Activated T-cell treated with anti-CD3 and anti-CD28 coated beads for 24 hours (primary cell): Measurements from ENCODE around the gene UGT1A6.

Experiments
- DNase-seq: peaks from one replicate; pipeline ENCODE4 v3.0.0-alpha.2; 2020; ENCODE audit warnings: low read depth

The UGT1A6 gene

DNA sequence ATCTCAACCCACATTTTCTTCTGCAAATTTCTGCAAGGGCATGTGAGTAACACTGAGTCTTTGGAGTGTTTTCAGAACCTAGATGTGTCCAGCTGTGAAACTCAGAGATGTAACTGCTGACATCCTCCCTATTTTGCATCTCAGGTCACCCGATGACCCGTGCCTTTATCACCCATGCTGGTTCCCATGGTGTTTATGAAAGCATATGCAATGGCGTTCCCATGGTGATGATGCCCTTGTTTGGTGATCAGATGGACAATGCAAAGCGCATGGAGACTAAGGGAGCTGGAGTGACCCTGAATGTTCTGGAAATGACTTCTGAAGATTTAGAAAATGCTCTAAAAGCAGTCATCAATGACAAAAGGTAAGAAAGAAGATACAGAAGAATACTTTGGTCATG, 75.4 kb downstream of the UGT1A6 start:
- no peak for DNase-seq

DNA sequence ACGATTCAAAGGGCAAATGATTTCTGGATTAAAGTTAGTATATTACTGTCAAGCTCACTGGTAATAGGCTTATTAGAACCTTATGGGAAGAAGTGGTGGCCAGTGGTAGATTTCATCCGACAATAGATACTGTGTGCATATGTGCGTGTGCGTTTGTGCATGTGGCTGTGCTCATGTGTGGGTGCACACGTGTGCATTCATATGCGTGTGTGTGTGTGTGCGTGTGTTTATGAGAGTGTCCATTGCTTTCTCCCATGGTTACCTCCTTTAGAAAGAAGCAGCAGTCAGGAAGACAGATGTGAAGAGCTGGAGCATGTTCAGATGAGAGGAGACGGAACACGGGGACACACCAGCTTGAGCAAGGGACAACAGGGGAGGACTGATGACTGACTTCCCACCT, 76.6 kb downstream of the UGT1A6 start:
- DNase-seq = no peak

DNA sequence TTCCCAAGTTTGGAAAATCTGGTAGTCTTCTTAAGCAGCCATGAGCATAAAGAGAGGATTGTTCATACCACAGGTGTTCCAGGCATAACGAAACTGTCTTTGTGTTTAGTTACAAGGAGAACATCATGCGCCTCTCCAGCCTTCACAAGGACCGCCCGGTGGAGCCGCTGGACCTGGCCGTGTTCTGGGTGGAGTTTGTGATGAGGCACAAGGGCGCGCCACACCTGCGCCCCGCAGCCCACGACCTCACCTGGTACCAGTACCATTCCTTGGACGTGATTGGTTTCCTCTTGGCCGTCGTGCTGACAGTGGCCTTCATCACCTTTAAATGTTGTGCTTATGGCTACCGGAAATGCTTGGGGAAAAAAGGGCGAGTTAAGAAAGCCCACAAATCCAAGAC, 79.5 kb downstream of the UGT1A6 start:
- DNase-seq = no peak

DNA sequence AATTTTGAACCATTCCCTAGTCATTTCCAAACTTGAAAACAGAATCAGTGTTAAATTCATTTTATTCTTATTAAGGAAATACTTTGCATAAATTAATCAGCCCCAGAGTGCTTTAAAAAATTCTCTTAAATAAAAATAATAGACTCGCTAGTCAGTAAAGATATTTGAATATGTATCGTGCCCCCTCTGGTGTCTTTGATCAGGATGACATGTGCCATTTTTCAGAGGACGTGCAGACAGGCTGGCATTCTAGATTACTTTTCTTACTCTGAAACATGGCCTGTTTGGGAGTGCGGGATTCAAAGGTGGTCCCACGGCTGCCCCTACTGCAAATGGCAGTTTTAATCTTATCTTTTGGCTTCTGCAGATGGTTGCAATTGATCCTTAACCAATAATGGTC, 79.9 kb downstream of the UGT1A6 start:
- no peak for DNase-seq

DNA sequence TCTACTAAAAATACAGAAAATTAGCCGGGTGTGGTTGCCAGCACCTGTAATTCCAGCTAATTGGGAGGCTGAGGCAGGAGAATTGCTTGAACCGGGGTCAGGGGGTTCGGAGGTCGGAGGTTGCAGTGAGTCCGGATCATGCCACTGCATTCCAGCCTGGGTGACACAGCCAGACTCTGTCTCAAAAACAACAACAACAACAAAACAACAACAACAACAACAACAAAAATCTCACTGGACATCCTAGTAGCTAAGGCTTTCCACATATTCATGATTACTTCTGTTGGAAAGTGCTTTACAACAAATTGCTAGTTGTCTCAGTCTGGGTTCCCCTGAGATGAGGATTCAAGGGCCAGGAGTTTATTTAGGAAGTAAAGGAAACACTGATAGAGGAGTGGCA, 81.2 kb downstream of the UGT1A6 start:
- no peak for DNase-seq

DNA sequence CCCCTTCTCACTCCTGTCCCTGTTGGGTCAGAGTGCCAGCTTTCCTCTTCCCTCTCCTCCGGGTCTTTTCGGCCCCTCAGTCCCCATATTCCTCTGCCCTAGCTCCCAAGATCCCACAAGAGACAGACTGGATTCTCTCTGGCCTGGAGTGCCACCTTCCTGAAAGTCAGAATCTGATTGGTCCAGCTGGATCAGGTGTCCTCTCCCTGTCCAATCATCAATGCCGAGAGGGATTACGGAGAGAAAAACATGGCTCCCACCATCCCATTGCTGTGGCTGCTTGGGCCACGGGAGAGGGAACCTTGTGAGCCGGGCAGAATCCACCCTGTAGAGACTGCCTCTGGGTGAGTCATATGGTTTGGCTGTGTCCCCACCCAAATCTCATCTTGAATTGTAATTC, 82.7 kb downstream of the UGT1A6 start:
- DNase-seq = no peak

DNA sequence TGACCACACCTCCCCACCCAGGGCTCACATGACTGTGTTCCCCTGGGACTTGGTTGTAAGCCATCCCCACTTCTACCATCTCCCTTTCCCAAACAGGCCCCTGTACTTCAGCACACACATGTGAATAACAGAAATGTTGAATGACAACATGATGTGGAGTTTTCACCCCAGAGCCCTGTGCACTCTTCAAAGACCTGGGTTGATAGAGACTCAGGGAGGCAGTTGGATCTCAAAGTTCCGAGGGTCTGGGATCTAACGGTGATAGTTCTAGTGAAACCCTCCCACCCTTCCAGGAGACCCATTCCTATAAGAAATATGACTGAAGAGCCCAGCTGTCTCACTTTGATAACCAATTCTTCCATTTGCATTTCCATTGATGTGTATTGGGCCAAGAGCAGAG, 85.3 kb downstream of the UGT1A6 start, which contains the start of gene MROH2A:
MROH2A (plus strand) TSS at position 301 of the 400 bp plus-strand sequence. CDS start 1,029 bp downstream, outside the sequence.
- no peak for DNase-seq

DNA sequence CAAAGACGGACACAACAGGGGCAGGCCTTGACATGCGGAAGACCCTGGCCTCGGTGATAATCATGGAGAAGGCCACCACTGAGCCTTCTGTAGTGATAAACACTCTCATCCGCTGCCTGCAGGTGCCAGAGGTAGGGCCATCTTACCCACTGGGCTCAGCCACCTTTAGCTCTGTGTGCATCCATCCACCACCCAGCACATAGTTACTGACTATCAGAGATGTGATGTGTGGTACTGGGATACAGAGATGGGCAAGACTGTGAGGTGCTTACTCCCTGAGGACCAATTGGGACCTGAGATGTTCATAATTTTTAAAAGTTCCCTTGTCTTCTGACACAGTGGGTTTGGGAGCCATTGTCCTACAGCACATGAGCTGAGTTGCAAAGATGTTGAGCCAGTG, 87.0 kb downstream of the UGT1A6 start:
- no peak for DNase-seq

DNA sequence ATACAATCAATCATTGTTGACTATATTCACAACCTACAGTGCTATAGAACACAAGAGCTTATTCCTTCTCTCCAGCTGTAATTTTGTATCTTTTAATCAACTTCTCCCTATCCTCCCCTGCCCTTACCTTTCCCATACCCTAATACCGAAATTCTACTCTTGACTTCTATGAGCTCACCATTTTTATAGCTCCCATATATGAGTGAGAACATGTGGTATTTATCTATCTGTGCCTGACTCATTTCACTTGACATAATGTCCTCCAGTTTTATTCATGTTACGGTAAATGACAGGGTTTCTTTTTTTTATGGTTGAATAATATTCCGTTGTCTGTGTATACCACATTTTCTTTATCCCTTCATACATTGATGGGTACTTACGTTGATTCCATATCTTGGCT, 88.1 kb downstream of the UGT1A6 start:
- DNase-seq = no peak

DNA sequence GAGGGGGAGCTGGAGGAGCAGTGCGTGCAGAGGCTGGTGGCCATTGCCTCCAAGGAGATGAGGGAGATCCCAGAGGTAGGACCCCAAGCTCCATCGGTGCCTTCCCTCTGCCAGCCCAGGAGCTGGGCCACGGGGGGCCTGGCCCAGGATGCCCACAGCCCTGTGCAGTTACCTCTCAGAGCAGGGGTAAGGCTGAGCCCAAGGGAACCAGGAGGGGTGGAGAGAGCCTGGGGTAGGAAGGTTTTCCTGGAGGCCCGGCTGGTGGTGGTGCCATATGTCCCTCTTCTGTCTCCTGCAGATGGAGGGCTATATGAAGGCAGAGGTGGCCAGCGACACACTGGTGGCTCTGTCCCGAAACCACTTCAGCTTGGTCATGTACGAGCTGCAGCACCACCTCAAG, 96.9 kb downstream of the UGT1A6 start:
- no peak for DNase-seq

DNA sequence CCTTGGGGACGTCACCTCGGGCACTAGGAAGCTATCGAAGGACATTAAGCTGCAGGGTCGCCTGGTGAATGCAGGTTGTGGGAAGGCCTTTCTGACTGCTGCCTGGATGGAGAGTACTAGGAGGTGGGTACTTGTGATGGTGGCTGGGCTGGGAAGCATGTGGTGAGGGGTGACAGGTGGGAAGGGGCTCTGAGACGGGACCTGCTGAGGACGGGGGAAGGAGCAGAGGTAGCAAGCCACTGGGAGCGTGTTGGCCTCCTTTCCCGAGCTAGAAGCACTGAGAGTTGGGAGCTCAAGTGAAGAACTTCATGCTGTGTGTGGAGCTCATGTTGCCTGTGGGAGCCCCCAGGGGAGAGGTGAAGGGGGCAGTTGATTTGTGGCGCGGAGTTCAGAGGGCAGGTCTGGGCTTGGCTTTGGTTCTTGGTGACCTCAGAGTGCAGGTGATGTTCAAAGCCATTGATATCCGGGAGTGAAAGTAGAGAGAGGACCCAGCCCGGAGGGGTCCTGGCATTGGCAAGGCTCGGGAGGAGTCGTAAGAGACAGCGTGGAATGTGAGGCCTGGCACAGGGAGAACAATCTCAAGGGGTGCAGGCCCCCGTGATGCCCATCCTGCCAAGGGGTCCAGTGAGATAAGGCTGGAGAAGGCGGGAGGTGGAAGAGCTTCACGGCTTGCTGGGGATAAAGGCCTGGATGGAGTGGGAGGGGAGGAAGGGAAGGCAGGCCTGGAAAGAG, 98.6 kb downstream of the UGT1A6 start:
- no peak for DNase-seq

DNA sequence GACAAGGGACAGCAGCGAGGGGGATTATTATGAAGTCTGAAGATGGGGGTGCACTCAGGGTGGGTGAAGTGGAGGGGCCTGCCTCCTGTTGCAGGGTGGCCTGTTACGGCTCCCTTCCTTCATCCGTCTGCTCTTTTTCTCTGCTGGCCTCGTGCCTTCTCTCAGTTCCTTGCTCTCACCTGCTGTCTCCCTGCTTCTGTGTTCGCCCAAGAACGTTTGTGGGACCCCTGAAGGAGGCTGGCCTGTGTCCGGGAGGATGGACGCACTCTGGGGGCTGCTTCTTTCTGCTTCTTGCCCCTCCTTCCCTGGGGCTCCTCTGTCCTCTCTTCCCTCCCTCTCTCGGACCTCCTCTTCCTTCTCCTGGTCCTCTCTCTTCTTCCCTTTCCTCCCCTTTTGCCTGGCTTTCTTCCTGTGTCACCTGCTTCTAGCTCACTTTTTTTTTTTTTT, 99.2 kb downstream of the UGT1A6 start:
- no peak for DNase-seq

DNA sequence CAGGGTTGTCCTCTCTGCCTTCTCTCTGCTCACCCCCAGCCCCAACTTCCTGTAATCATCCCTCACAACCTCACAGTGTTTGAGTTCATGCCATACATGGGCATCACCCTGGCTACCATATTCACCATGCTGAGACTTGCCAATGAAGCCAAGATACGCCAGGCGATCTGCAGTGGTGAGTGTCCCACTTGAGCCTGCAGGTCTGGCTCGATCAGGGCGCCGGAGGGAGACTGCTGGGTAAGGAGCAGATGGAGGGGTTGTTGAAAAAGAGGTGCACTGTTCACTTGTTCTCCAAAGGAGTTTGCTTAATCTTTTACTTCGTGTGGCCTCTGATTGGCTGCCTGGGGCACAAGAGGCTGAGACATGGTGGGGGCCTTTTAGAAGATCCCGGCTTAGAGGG, 100.0 kb downstream of the UGT1A6 start:
- DNase-seq = no peak

DNA sequence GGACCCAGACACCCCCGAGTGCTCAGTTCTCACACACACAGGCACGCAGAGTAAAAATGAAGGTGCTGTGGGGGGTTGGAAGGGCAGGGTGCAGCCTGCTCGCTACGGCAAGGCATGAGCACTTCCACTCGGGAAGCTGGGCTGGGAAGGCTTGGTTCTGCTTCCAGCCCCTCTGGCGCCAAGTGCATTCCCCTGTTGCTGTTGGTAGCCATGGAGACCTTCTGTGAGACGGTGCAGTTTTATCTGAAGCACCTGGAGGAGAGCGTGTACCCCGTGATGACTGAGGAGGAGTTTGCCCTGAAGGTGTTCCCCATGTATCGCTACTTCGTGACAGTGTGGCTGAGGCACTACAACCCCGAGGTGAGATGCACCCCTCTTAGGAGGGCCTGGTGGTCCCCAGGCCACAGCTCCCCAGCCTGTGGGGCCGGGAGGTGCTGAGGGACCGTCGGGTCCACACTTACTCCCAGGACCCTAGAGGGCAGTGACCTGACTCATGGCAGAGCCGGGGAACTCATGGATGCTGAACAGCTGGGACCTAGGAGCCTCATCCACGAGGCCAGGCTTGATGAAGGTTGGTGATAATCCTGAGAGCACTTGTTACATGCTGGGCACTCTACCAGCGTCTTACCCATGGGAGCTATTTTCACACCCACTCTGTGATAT, 100.9 kb downstream of the UGT1A6 start:
- DNase-seq = no peak

DNA sequence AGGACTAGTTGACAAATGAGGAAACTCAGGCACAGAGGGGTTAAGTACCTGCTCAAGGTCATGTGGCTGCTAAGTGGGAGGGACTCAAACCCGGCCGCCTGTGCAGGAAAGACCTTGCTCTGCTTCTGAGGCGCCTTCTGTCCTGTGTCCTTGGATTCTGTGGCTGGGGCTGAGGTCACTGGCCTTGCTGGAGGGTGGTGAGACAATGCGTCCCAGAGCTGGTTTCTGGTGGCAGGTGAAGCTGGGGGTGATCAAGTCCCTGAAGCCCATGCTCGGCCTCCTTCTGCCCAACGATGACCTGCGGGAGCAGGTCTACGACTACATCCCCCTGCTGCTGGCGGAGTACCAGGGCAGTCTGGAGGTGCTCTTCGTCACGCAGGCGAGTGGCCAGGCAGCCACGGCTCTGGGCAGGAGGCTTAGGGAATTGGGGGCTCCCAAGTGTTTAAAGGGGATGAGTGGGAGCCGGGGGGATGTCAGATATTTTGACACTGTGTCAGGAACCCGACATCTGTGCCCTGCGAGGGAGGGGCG, 101.5 kb downstream of the UGT1A6 start:
- DNase-seq = no peak

DNA sequence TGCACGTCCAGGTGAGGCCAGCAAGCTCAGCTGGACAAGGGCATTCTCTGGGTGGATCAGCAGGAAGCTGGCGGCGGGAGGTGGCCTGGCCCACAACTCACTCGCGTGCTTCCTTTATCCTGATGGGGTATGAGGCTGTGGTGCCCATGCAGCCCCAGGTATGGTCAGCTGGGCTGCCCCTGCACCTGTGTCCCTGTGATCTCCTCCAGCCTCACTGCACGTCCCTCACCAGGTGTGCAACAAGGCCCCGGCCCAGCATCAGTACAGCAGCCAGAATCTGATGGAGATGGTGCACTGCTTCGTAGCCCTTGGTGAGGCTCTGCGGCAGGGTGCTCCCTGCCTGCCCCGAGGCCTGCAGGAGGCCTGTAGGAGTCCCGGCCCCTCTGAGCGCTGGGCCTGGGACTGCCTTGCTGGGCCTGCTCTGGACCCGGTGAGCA, 103.1 kb downstream of the UGT1A6 start:
- DNase-seq = no peak

DNA sequence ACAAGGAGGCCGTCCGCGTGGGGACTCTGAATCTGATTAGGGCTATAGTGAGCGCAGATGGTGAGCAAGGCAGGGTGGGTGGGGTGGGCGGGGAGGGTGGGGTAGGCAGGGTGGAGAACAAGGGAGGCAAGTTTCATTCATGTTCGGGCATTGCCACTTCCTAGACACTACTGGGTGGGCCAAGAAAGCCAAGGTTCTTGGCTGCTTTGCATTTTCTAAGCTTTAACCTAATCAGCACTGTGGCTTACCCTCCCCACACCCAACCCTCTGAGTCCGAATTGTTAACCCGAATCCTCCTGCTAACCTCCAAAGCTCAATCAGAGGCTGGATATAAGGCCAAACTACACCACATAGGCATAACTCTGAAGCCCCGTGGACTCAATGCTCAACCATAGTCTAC, 103.6 kb downstream of the UGT1A6 start:
- DNase-seq = no peak

DNA sequence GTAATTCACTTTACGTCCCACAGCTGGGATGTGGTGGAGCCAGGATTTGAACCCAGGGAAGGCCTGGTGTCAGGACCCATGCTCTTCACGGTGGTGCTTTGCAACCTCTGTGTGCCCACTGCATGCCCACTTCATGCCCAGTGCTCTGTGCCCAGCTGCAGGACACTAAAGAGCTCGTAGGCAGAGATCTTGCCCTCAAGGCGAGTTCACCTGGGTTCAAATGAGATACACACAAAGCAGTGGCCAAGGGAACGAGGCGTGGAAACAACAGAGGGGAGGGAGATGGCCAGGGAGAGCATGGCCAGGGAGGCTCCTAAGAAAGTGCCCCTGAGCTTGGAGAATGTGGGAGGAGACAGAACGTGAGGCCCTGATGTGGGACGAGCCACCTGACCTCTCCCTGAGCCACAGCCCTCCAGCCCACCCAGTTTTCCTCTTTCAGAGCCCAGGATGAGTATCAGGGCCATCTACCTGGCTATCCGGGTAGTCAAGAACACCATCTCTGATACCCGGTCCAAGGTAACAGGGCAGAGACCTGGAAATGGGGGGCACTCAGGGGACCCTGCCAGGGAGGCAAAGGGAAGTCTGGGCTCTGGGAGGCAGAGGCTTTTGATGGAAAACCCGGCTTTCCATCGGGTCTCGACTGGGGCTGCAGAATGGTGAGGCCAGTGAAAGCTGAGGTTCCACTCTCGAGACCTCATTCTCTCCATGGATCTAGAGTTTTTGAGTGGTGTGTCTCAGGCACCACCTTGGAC, 105.8 kb downstream of the UGT1A6 start:
- no peak for DNase-seq

DNA sequence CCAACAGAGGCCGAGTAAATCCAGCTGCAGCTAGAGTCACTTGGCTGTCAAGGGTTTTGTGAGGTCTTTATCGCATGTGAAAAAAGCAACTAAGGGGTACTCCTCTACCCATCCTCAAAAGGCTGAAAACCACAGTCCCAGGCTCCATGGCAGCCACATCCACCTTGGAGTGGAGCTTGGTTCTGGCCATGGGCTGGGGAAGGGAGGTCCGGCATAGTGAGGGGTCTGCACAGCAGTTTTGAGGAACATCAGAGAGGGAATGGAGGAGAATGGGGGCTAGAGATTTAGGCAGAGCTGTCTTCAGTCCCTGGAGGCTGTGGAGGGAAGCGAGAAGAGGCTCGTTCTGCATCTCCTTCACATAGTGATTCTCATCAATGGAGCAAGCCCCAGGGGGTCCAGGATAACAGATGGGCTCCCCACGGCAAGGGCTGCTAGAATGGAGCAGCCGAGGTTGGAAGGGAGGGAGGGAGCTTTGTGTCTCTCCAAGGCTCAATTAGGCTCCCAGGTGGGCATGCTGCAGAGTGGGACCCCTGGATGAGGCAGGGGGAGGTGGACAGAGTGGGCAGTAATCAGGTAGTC, 106.5 kb downstream of the UGT1A6 start:
- no peak for DNase-seq

DNA sequence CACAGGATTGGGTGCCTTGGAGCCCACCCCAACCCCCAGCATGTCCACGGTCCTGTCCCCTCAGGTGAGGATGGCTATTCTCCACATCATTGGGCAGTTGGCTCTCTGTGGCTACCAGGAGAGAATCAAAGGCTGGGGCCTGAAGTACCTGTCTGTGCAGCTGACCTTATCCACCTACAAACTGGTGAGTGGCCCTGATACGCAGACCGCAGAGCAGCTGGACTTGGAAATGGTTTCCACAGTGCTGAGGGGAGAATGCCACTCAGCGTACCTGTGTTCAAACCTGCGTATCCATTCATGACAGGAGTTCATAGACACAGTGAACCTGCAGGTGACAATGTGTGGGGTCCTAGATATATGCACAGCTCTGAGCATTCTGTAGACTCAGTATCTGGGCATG, 107.0 kb downstream of the UGT1A6 start:
- no peak for DNase-seq

DNA sequence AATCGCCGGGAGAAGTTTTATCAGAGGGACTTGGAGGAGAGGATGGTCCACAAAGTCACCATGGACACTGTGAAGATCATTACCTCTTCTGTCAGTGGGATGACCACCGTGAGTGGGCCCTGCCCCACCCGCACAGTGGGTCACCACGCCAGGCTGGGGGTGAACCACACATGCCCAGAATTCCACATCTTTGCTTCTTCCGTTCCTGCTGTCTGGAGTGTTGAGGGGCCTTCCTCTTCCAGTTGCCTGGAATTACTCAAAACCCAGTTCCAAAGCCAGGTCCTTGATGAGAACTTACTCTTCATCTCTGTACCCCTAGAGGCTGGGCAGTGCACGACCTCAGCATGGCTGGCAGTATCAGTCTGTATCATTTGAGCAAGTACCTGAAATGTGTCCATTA, 107.5 kb downstream of the UGT1A6 start:
- no peak for DNase-seq

DNA sequence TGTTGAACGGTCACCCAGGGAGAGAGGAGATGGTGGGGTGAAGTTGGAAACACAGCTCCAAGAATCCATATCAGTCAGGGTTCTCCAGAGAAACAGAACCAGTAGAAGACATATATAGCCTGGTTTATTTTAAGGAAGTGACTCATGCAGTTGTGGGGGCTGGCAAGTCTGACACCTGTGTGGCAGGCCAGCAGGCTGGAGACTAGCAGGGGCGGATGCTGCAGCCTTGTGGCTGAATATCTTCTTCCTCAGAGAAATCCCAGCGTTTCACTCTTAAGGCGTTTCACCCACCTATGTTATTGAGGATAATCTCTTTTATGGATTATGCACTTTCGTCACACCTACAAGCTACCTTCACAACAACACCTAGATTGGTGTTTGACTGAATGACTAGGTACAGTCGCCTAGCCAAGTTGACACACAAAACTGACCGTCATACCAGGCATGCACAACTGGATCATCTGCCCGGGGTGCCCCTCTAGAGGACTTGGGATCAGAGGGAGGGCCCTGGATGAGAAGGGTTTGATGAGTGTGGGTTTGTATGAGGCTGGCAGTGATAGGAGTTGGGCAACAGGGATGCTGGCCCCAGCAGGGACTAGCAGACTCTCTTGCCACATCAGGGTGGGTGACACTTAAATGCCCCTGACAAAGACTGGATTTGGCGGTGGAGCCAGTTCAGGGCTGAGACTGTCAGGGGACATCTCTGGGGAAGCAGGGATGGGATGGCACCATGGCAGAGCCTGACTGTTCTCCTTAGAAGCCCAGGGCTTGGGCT, 108.9 kb downstream of the UGT1A6 start:
- no peak for DNase-seq
